Gastroesophageal sphincter (tissue), 3 donors: ENCODE results near the gene YPEL5.
"Not testable (repeated sequence)": the region's sequence is repeated elsewhere in the genome, so short reads cannot be mapped to it uniquely, and the experiment has no call there.

ENCODE experiments used
- CTCF ChIP-seq, 4 experiments: fragments of 200-600 bp in 2 of 4; fragments of 450-650 bp in 2 of 4; sonication (generic) in 1 of 4; IDR thresholded peaks; one replicate each; pipeline ENCODE4 v1.5.1; 2017 to 2019; ENCODE audit warnings: antibody characterized with exemption in 4 of 4, mild to moderate bottlenecking in 2 of 4, moderate library complexity in 2 of 4
- EP300 ChIP-seq: sonication (generic); formaldehyde crosslinking; IDR thresholded peaks from one replicate; pipeline ENCODE4 v1.6.1; 2017; ENCODE audit warnings: antibody characterized with exemption, mild to moderate bottlenecking
- POLR2A ChIP-seq, 2 donors: fragments of 450-650 bp; IDR thresholded peaks; one replicate each; pipeline ENCODE4 v1.6.1; 2017; ENCODE audit warnings: antibody characterized with exemption in 2 of 2, mild to moderate bottlenecking in 2 of 2, moderate library complexity in 1 of 2

GRCh38 chr2:30099366-30099765 lies 47.4 kb upstream of the YPEL5 start:
- TF ChIP-seq POLR2A (IDR thresholded peaks at IDR 0.05); CTCF (IDR thresholded peaks at IDR 0.05); EP300: not testable (repeated sequence)
